ENCODE results near the gene NINJ1.
A peak's percentile ranks its signal among the peaks of the same experiment; 100 is the strongest.

Gene NINJ1

DNA sequence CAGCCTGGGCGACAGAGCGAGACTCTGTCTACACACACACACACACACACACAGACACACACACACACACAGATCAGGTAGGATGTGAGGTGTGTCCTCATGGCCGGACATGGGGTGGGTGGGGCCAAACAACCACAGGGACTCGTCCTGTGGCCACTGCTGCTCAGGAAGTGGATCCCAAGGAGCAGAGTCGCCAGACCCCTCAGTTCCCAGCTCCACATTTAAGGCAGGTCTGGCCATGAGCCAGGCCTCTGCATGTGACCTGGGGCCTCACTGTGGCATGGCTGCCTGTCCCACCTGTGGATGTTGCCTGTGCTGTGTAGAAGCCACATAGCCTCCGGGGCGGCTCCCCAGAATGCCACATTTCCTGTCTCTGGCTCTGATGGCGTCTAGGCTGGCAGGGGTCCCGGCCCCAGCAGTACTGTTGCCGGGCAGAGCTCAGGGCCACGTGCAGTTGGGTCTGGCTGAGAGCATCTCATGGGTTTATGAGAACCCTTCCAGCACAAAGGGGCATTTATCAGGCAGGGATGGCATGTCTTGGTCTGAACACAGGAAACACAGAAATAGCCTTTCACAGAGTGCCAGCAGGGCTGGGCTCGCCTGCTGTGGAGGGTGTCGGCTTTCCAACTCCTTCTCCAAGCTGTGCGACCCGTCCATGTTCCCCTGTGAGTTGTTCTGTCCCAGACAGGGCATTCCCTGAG, 9.9 kb upstream of the NINJ1 start:
- TF ChIP-seq SUZ12 (IDR thresholded peaks at IDR 0.05; ENCODE audit: extremely low read depth, insufficient read depth, insufficient read length) (no peak), ZNF274 (IDR thresholded peaks at IDR 0.05; ENCODE audit: low read depth, low read length) (no peak), YY1 (IDR thresholded peaks at IDR 0.05; ENCODE audit: insufficient read depth, insufficient read length) (no peak)
- H3K4me1 ChIP-seq (ENCODE audit: insufficient read depth, insufficient read length), result peaks cover 12% of the 10 kb centered on the region
- no peaks in the 10 kb centered on the region for H3K27me3 ChIP-seq (ENCODE audit: insufficient read depth, insufficient read length)
- H3K9ac ChIP-seq (ENCODE audit: insufficient read length, low read depth), result no peak overlapping the region
- no peak for DNase-seq (ENCODE audit: low read depth, low spot score)
- H3K36me3 ChIP-seq (ENCODE audit: insufficient read depth, insufficient read length, low read length), result no peaks in the 10 kb centered on the region
- no peak overlapping the region for H3K4me3 ChIP-seq (ENCODE audit: insufficient read length, low read depth)
- peaks cover 5% of the 10 kb centered on the region; the same call in 1 of the 2 replicates for H3K9me3 ChIP-seq (ENCODE audit: insufficient read depth, low read length)

DNA sequence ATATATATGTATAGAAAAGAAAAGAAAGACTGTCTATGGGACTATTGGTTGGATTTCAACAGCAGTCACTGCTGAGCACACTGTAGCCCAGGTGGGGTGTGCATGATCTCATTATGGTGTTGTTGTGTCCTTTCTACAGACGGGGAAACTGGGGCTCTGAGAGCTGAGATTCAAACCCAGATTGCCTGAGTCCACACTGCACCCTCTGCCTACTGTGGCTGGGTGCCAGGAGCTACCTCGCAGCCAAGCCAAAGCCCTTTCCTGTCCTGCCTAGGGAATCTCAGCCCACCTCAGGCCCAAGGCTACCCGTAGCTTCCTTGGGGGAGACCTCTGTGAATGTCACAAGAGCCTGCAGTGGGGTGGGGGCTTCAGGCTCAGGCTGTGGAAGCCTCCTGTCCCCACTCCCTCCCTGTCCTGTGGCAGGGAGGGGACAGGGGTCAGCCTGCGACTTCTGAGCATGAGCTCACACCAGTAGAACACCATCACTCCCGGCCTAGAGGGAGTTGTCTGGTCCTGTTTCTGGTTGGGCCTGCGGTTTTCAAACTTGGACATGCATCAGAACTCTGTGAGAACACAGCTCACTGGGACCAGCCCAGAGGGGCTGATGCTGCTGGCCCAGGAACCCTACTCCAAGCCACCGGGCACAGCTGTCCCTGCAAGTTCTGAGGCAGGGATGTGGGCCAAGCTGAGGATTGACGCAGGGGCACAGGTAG, 7.9 kb upstream of the NINJ1 start:
- Histone ChIP-seq H3K4me1 (ENCODE audit: insufficient read depth, insufficient read length) (peaks cover 12% of the 10 kb centered on the region), H3K9ac (ENCODE audit: insufficient read length, low read depth) (no peak overlapping the region), H3K36me3 (ENCODE audit: insufficient read depth, insufficient read length, low read length) (no peaks in the 10 kb centered on the region), H3K4me3 (ENCODE audit: insufficient read length, low read depth) (no peak overlapping the region), H3K27me3 (ENCODE audit: insufficient read depth, insufficient read length) (no peaks in the 10 kb centered on the region), H3K9me3 (ENCODE audit: insufficient read depth, low read length) (no peaks in the 10 kb centered on the region)
- no peak for TF ChIP-seq YY1 (IDR thresholded peaks at IDR 0.05; ENCODE audit: insufficient read depth, insufficient read length)
- no peak for TF ChIP-seq SUZ12 (IDR thresholded peaks at IDR 0.05; ENCODE audit: extremely low read depth, insufficient read depth, insufficient read length)
- no peak for TF ChIP-seq ZNF274 (IDR thresholded peaks at IDR 0.05; ENCODE audit: low read depth, low read length)
- no peak for DNase-seq (ENCODE audit: low read depth, low spot score)

DNA sequence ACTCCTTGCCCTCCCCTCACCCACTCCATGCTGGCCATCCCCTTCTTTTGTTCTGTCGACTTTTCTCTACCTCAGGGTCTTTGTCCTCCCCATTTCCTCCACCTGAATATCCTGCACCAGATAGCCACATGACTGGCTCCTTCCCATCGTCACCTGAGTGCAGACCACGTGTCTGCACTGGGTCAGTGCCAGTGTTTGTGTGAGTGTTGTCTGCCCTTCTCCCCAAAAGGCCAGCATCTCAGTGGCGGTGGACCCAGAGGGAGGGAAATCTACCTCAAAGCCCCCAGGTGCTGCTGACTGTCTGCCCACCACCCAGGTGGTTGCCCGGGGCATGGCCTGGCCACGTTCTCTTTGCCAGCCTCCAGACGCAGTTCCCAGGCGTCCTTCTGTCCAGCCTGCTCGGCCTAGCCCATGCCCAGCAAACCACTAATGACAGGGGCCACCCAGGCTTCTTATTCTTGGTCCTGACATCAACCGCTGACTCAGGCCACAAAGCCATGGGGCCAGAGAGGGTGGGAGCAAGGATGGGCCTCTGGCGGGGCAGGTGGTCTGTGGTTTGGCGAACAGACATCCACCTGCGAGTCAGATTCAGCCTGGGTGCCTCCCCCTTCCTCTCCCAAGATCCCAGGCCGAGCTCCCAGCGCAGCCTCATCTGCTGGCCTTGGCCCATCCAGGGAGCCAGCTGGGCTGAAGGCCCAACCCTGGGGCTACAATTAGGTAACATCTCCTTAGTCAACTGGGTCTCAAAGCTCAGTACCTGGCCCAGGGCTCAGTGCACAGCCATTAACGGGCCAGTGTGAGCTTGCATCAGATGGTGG, 5.5 kb upstream of the NINJ1 start:
- no peak overlapping the region for H3K4me3 ChIP-seq (ENCODE audit: insufficient read length, low read depth)
- peaks cover 12% of the 10 kb centered on the region for H3K27me3 ChIP-seq (ENCODE audit: insufficient read depth, insufficient read length)
- peaks cover 22% of the 10 kb centered on the region for H3K4me1 ChIP-seq (ENCODE audit: insufficient read depth, insufficient read length)
- no peaks in the 10 kb centered on the region for H3K36me3 ChIP-seq (ENCODE audit: insufficient read depth, insufficient read length, low read length)
- DNase-seq (ENCODE audit: low read depth, low spot score), result no peak
- H3K9ac ChIP-seq (ENCODE audit: insufficient read length, low read depth), result no peak overlapping the region
- TF ChIP-seq SUZ12 (IDR thresholded peaks at IDR 0.05; ENCODE audit: extremely low read depth, insufficient read depth, insufficient read length) (no peak), ZNF274 (IDR thresholded peaks at IDR 0.05; ENCODE audit: low read depth, low read length) (no peak), YY1 (IDR thresholded peaks at IDR 0.05; ENCODE audit: insufficient read depth, insufficient read length) (no peak)
- H3K9me3 ChIP-seq (ENCODE audit: insufficient read depth, low read length), result no peaks in the 10 kb centered on the region

DNA sequence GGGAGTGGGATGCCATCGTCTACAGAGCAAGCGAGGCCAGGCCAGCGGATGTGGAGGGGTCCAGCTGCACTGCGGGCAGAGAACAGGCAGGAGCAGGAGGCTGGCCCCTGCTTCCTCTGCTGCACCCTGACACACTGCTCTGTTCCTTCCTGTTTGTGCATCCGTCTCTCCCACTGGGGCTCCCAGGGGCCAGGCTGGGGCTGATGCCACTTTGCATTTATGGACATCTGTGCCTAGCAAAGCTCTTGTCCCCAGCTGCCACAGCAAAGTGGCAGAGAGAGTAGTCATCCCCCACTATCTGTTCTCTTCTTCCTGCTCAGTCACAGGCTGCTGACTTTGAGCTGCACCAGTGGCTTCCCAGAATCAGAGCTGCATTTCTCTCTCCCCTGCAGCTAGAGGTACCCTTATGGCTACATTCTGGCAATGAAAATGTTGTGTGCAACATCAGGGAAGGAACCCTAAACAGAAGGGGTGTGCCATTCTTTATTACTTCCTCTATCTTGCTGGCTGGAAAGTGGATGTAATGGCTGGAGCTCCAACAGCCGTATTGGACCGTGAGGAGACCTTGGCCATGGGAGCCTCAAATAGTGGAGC, 4.2 kb upstream of the NINJ1 start:
- Histone ChIP-seq H3K36me3 (ENCODE audit: insufficient read depth, insufficient read length, low read length) (no peaks in the 10 kb centered on the region), H3K9ac (ENCODE audit: insufficient read length, low read depth) (no peak overlapping the region), H3K27me3 (ENCODE audit: insufficient read depth, insufficient read length) (peaks cover 15% of the 10 kb centered on the region), H3K9me3 (ENCODE audit: insufficient read depth, low read length) (no peaks in the 10 kb centered on the region), H3K4me1 (ENCODE audit: insufficient read depth, insufficient read length) (peaks cover 16% of the 10 kb centered on the region), H3K4me3 (ENCODE audit: insufficient read length, low read depth) (no peak overlapping the region)
- no peak for TF ChIP-seq YY1 (IDR thresholded peaks at IDR 0.05; ENCODE audit: insufficient read depth, insufficient read length)
- no peak for TF ChIP-seq SUZ12 (IDR thresholded peaks at IDR 0.05; ENCODE audit: extremely low read depth, insufficient read depth, insufficient read length)
- TF ChIP-seq ZNF274 (IDR thresholded peaks at IDR 0.05; ENCODE audit: low read depth, low read length), result no peak
- DNase-seq (ENCODE audit: low read depth, low spot score), result no peak

GRCh38 chr9:93137362-93137761, 3.3 kb upstream of the NINJ1 start:
- H3K9ac ChIP-seq (ENCODE audit: insufficient read length, low read depth), result no peak overlapping the region
- H3K9me3 ChIP-seq (ENCODE audit: insufficient read depth, low read length), result no peaks in the 10 kb centered on the region
- peaks cover 15% of the 10 kb centered on the region for H3K27me3 ChIP-seq (ENCODE audit: insufficient read depth, insufficient read length)
- peaks cover 19% of the 10 kb centered on the region for H3K4me1 ChIP-seq (ENCODE audit: insufficient read depth, insufficient read length)
- TF ChIP-seq ZNF274 (IDR thresholded peaks at IDR 0.05; ENCODE audit: low read depth, low read length), result no peak
- TF ChIP-seq SUZ12 (IDR thresholded peaks at IDR 0.05; ENCODE audit: extremely low read depth, insufficient read depth, insufficient read length), result no peak
- no peak for TF ChIP-seq YY1 (IDR thresholded peaks at IDR 0.05; ENCODE audit: insufficient read depth, insufficient read length)
- H3K36me3 ChIP-seq (ENCODE audit: insufficient read depth, insufficient read length, low read length), result no peaks in the 10 kb centered on the region
- DNase-seq (ENCODE audit: low read depth, low spot score), result no peak
- H3K4me3 ChIP-seq (ENCODE audit: insufficient read length, low read depth), result no peak overlapping the region

GRCh38 chr9:93136011-93136440, 2.0 kb upstream of the NINJ1 start:
- TF ChIP-seq SUZ12 (IDR thresholded peaks at IDR 0.05; ENCODE audit: extremely low read depth, insufficient read depth, insufficient read length) (no peak), ZNF274 (IDR thresholded peaks at IDR 0.05; ENCODE audit: low read depth, low read length) (no peak)
- Histone ChIP-seq H3K9me3 (ENCODE audit: insufficient read depth, low read length) (no peaks in the 10 kb centered on the region), H3K4me1 (ENCODE audit: insufficient read depth, insufficient read length) (peaks cover 23% of the 10 kb centered on the region), H3K9ac (ENCODE audit: insufficient read length, low read depth) (peak overlapping the region; percentile 17), H3K4me3 (ENCODE audit: insufficient read length, low read depth) (no peak overlapping the region), H3K27me3 (ENCODE audit: insufficient read depth, insufficient read length) (peaks cover 15% of the 10 kb centered on the region), H3K36me3 (ENCODE audit: insufficient read depth, insufficient read length, low read length) (peaks cover 7% of the 10 kb centered on the region)
- DNase-seq (ENCODE audit: low read depth, low spot score), result no peak
